ENCODE results near the gene DDX27. TPM values are rescaled to one million over a fixed set of nuclear protein-coding genes. Genes with fewer than 3 reads are reported as not detected.

The DDX27 gene
- total and polyA plus RNA-seq, 9 of the 15 experiments (the other 6 are each of a cell fraction or from before 2014, with no cell fraction given) = 17.9 to 79.3 (median 57.0) TPM

DNA sequence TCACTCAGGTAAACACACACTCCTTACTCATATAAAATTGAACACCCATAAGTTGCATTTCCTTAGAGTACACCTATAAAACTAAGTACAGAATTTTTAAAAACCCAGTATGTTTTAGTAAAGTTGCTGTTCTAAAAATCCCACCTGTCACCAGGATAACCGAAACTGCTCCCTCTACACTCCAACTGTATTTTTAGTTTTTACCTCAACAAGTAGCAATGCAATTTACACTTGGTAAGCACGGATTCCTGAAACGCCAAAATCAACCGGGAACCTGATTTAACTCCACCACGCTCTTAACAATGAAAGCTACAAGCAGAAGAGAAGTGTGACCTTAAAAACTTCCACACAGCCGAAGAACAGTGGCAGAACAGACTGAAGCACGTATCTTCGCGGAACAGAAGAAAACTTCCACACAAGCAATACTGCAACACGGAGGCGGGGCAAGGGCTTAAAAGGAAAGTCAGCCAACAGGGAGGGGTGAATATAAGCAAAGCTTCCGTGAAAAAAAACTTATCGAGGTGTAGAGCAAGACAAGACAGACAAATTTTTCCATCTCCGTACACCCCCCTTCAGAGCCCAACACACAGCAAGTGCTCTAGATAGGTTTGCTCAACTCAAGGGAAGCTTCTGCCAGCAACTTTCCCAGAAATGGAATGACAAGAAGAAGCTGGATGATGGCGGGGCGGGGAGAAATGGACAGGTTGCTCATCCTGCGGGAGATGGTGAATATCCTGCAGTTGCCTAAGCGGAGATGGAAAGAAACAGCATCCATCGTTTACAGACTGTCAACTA lies 32.5 kb upstream of the DDX27 start (continued):
- no peak for TF ChIP-seq TARDBP (IDR thresholded peaks at IDR 0.05)
- no peak for TF ChIP-seq MCM5 (IDR thresholded peaks at IDR 0.05; ENCODE audit: low read depth)
- no peak for TF ChIP-seq TEAD1 (CRISPR knock-in tag; IDR thresholded peaks at IDR 0.05)
- TF ChIP-seq, protein P1, sequence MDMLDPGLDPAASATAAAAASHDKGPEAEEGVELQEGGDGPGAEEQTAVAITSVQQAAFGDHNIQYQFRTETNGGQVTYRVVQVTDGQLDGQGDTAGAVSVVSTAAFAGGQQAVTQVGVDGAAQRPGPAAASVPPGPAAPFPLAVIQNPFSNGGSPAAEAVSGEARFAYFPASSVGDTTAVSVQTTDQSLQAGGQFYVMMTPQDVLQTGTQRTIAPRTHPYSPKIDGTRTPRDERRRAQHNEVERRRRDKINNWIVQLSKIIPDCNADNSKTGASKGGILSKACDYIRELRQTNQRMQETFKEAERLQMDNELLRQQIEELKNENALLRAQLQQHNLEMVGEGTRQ (CRISPR knock-in tag; IDR thresholded peaks at IDR 0.05) = no peak
- TF ChIP-seq FOXK2 (conservative IDR thresholded peaks at IDR 0.05 in 1 of 2, IDR thresholded peaks at IDR 0.05 in 1 of 2; ENCODE audit: low read depth in 2 of 2) = peak; percentile 55 to 71; a peak in 3 of 4 replicates
- TF ChIP-seq ESRRA (IDR thresholded peaks at IDR 0.05; ENCODE audit: borderline replicate concordance, low read depth) = no peak
- peak; percentile 32 for TF ChIP-seq TAF1 (IDR thresholded peaks at IDR 0.05; ENCODE audit: control insufficient read depth, extremely low read depth, insufficient read depth, low read length, severe bottlenecking)
- 0 out of 2 replicates have a peak, but pooled peaks have one; percentile 7 for TF ChIP-seq MYC (IDR thresholded peaks at IDR 0.05; ENCODE audit: low read depth, low read length)
- no peak for TF ChIP-seq MYC (CRISPR knock-in tag; IDR thresholded peaks at IDR 0.05; ENCODE audit: borderline replicate concordance, low read depth)
- TF ChIP-seq GATAD2A (IDR thresholded peaks at IDR 0.05) = no peak; the same call in 1 of the 2 replicates
- TF ChIP-seq, protein P2, sequence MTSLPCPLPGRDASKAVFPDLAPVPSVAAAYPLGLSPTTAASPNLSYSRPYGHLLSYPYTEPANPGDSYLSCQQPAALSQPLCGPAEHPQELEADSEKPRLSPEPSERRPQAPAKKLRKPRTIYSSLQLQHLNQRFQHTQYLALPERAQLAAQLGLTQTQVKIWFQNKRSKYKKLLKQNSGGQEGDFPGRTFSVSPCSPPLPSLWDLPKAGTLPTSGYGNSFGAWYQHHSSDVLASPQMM (CRISPR knock-in tag; IDR thresholded peaks at IDR 0.05) = no peak
- TF ChIP-seq, protein P3, sequence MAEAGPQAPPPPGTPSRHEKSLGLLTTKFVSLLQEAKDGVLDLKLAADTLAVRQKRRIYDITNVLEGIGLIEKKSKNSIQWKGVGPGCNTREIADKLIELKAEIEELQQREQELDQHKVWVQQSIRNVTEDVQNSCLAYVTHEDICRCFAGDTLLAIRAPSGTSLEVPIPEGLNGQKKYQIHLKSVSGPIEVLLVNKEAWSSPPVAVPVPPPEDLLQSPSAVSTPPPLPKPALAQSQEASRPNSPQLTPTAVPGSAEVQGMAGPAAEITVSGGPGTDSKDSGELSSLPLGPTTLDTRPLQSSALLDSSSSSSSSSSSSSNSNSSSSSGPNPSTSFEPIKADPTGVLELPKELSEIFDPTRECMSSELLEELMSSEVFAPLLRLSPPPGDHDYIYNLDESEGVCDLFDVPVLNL (CRISPR knock-in tag; IDR thresholded peaks at IDR 0.05; ENCODE audit: low read depth) = no peak
- TF ChIP-seq FOXA3 (CRISPR knock-in tag; conservative IDR thresholded peaks at IDR 0.05 in 1 of 2, IDR thresholded peaks at IDR 0.05 in 1 of 2) = no peak
- TF ChIP-seq TAL1 (IDR thresholded peaks at IDR 0.05) = peak; percentile 10; the same call in 1 of the 2 replicates
- no peak for TF ChIP-seq TSC22D4 (tag; IDR thresholded peaks at IDR 0.05)
- TF ChIP-seq ZNF217 (CRISPR knock-in tag; IDR thresholded peaks at IDR 0.05) = no peak
- peak in 1 of 2 experiments; percentile 26 for TF ChIP-seq AFF1 (IDR thresholded peaks at IDR 0.05; ENCODE audit: low read depth in 1 of 2, partially characterized antibody in 2 of 2)
- peak; percentile 38; the same call in 1 of the 2 replicates for TF ChIP-seq VEZF1 (CRISPR knock-in tag; IDR thresholded peaks at IDR 0.05)
- TF ChIP-seq KDM1A (IDR thresholded peaks at IDR 0.05) = no peak
